Kidney epithelial cell (primary cell): Measurements from ENCODE around the gene PTGES3. TPM values are rescaled to one million over a fixed set of nuclear protein-coding genes. Genes with fewer than 3 reads are reported as not detected.
A peak's percentile ranks its signal among the peaks of the same experiment; 100 is the strongest.

Experiments
- DNase-seq: peaks from one replicate; pipeline ENCODE4 v3.0.0-alpha.2; 2010; ENCODE audit warnings: low read depth
- H3K27me3 ChIP-seq: 2 replicates; pipeline ENCODE4 v1.6.0; 2011; ENCODE audit warnings: low read length; ENCODE audit not compliant: control insufficient read depth, insufficient read depth
- H3K36me3 ChIP-seq: 2 replicates; pipeline ENCODE4 v1.5.1; 2011; ENCODE audit warnings: low read length; ENCODE audit not compliant: control insufficient read depth, insufficient read depth
- H3K4me3 ChIP-seq: 2 replicates; pipeline ENCODE4 v1.5.1; 2011; ENCODE audit warnings: low read depth, mild to moderate bottlenecking, control low read depth, low read length
- total RNA-seq: library from RNA; depleted of rRNA; stranded (reverse); fragments of >200 nt; gene quantifications from 2 replicates; pipeline ENCODE4 v1.2.3, GENCODE V29; 2015
- TF ChIP-seq, protein P1 (sequence below): IDR thresholded peaks from 2 replicates; pipeline ENCODE4 v1.5.1; 2011; ENCODE audit warnings: mild to moderate bottlenecking, moderate library complexity, low read length, control low read depth, inconsistent platforms; ENCODE audit not compliant: insufficient read depth, poor library complexity, severe bottlenecking

The PTGES3 gene
- total RNA-seq, 1 donor from 2014 or later = 119 TPM

DNA sequence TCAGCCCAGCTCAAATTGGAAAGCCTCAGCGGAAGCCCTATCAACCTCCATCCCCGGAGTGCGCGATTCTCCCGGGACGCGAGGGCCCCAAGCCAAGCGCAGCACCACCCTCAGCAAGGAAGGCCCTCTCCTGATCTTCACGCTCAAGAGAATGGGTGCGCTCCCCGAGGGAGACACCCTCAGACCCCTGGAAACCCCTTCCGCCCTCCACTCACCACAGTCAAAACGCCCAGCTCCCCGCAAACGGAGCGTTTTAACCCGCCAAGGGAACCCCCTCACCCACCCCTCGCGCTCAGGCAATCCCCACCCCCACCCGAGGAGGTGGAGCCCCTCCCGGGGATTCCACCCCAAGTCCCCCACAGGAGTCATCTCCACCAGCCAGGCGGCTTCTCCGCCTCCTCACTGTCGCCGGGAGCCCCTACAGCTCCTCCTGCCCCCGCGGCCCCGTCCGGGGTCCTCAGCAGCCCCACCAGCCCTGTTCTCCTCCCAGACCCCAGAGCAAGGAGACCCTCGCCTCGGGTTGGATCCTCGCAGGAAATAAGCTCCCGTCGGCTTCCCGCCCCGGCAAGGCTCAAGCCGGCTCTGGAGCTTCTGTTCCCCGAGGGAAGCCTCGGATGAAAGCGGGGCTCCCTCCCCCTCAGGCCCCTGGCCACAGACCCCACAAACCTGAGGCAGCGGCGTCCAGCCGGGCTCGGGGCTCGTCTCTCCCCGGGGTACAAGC is 58.5 kb downstream of the PTGES3 start:
- TF ChIP-seq, protein P1, sequence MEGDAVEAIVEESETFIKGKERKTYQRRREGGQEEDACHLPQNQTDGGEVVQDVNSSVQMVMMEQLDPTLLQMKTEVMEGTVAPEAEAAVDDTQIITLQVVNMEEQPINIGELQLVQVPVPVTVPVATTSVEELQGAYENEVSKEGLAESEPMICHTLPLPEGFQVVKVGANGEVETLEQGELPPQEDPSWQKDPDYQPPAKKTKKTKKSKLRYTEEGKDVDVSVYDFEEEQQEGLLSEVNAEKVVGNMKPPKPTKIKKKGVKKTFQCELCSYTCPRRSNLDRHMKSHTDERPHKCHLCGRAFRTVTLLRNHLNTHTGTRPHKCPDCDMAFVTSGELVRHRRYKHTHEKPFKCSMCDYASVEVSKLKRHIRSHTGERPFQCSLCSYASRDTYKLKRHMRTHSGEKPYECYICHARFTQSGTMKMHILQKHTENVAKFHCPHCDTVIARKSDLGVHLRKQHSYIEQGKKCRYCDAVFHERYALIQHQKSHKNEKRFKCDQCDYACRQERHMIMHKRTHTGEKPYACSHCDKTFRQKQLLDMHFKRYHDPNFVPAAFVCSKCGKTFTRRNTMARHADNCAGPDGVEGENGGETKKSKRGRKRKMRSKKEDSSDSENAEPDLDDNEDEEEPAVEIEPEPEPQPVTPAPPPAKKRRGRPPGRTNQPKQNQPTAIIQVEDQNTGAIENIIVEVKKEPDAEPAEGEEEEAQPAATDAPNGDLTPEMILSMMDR = no peak
- peak overlapping the region; percentile 82 for H3K4me3 ChIP-seq
- DNase-seq = no peak

DNA sequence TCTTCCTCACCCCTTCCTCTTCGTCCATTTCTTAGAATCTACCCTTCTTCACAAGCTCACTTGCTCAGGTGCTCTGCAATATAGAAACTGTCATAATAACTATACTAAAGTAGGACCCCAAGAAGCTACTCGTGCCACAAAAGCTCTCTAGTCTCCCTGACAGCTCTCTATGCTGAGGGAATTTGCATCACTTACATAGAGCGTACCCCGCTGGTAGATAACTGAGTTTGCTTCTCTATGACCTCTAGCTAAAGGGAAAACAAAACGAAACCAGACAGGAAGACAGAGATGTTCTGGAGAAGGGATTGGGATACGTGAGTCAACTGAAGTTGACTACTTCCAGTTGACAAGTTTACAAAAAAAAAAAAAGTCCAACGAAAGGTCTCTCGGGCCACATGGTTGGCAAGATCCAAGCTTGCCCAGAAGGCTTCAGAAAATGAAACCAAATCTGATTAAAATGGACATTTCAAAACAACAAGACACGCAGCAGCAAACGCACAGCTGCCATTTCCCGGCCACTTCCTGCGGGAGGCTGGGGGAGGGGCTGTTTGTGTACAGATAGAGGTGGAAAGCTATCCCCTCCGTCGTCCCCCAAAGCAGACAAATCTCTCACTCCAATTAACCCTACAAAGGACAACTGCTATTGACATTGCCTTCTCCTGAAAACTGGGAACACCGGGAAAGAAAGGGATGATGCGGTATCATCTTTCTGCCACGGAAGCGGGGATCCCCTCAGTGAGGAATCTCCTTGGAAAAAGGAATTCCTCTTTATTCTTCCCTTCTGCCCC is 59.2 kb downstream of the PTGES3 start:
- Histone ChIP-seq H3K4me3 (peak overlapping the region; percentile 82), H3K27me3 (no peaks in the 10 kb centered on the region), H3K36me3 (no peaks in the 10 kb centered on the region)
- TF ChIP-seq, protein P1 = no peak
- DNase-seq = no peak

More for the DNA sequence above, 58.5 kb downstream of the PTGES3 start:
- Histone ChIP-seq H3K36me3 (no peaks in the 10 kb centered on the region), H3K27me3 (no peaks in the 10 kb centered on the region)

DNA sequence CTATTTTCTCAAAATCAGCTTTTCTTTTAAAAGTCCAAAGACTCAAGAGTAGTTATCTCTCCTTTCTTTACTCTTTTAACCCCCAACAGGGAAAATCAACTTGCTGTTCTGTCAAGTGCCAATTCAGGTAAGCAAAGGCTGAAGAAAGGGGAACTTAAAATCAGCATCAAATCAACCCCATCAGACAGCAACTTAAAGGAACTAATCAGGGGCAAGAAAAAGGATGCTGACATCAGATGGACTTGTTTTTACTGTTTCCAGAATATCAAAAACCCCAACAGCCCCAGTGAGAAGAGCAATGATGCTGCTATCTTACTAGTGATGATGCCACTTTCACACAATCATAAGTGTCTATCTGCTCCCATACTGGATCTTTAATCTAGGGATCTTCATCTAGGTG is 61.4 kb downstream of the PTGES3 start:
- H3K36me3 ChIP-seq = no peaks in the 10 kb centered on the region
- TF ChIP-seq, protein P1 = no peak

DNA sequence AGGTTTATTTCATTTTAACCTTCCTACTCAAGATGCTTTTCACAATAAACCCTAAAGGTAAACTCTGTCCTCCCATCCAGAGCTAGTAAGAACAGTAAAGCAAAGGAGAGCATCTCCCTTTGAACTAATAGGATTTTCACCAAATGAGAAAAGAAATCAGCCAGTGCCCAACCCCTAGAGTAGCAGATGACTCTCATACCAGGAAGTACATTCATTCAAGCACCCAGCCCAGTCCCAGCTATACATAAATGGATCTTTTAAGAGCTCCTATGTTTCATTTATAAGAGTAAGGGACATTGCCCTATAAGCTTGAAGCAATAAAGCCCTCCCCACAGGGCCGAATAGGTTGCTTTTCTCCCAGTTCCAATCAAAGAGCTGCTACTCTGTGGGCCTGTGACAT is 65.5 kb downstream of the PTGES3 start:
- H3K27me3 ChIP-seq = no peaks in the 10 kb centered on the region
- no peak overlapping the region for H3K4me3 ChIP-seq
- no peak for DNase-seq
- no peaks in the 10 kb centered on the region for H3K36me3 ChIP-seq
- TF ChIP-seq, protein P1 = no peak

More for the DNA sequence above, 61.4 kb downstream of the PTGES3 start:
- Histone ChIP-seq H3K27me3 (no peaks in the 10 kb centered on the region), H3K4me3 (no peak overlapping the region)
- DNase-seq = no peak

DNA sequence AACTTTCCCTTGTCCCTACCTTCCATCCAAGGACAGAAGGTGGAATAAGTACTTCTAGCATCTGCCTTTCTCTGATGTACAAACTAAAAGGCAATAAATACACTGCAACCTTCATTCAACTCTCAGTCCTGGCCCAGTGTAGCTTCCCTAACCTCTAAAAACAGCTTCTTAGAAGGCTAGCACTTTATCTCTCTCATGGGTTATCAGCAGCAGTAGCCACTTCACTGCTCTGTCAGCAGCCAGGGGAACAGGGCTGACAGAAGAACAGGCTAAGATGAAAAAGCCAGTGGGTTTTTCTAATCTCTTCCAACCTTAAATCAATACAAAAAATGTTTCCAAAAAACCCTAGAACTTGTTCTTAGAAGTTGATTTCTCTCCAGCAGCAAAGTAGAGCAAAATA is 71.2 kb downstream of the PTGES3 start:
- peaks cover 3% of the 10 kb centered on the region for H3K36me3 ChIP-seq
- H3K27me3 ChIP-seq = no peaks in the 10 kb centered on the region
- TF ChIP-seq, protein P1 = no peak
- DNase-seq = no peak
- H3K4me3 ChIP-seq = no peak overlapping the region

DNA sequence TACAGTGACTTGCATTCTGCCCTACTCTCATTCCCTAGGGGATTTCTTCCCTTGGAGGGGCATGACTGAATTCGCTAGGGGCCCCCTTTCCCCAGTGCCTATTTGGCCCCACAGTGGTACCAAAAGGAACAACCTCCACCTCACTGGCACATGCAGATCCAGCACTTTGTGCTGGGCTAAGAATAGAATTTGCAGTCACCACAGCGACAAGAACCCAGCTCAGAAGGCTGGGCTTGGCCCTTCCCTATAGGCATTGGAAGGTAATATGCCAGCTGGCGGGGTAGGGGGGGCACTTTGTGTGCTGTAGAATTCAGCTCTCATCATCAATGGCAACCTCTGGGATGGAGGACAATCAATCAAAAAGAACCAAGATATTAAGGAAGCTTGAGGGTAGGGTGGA is 71.8 kb downstream of the PTGES3 start:
- Histone ChIP-seq H3K27me3 (no peaks in the 10 kb centered on the region), H3K4me3 (no peak overlapping the region), H3K36me3 (peaks cover 3% of the 10 kb centered on the region)
- TF ChIP-seq, protein P1 = no peak
- no peak for DNase-seq
